Nephron progenitor cell (in vitro differentiated cells): ENCODE measurements around the gene FTSJ1.

Experiments
- DNase-seq: peaks from one replicate; pipeline ENCODE4 v3.0.0; 2021
- H3K27ac Mint-ChIP-seq: 2 replicates; pipeline ENCODE4 v1.8.0; 2021; ENCODE audit warnings: mild to moderate bottlenecking, moderate library complexity, mixed read lengths
- H3K27me3 Mint-ChIP-seq: 2 replicates; pipeline ENCODE4 v1.8.0; 2021; ENCODE audit warnings: mild to moderate bottlenecking, low read depth, mixed read lengths; ENCODE audit not compliant: poor library complexity
- H3K36me3 Mint-ChIP-seq: 2 replicates; pipeline ENCODE4 v1.8.0; 2021; ENCODE audit warnings: low read depth, mixed read lengths
- H3K4me1 Mint-ChIP-seq: 2 replicates; pipeline ENCODE4 v1.8.0; 2021; ENCODE audit warnings: mixed read lengths
- H3K4me3 Mint-ChIP-seq: 2 replicates; pipeline ENCODE4 v1.8.0; 2021; ENCODE audit warnings: mild to moderate bottlenecking, moderate library complexity, mixed read lengths
- H3K9me3 Mint-ChIP-seq: 2 replicates; pipeline ENCODE4 v1.8.0; 2021; ENCODE audit warnings: mild to moderate bottlenecking, moderate library complexity, mixed read lengths
- TF ChIP-seq, protein P1 (sequence below): fragments of 200-600 bp; sonication (generic); IDR thresholded peaks from 2 replicates; pipeline ENCODE4 v1.5.0; 2021; ENCODE audit warnings: antibody characterized with exemption

The FTSJ1 gene

DNA sequence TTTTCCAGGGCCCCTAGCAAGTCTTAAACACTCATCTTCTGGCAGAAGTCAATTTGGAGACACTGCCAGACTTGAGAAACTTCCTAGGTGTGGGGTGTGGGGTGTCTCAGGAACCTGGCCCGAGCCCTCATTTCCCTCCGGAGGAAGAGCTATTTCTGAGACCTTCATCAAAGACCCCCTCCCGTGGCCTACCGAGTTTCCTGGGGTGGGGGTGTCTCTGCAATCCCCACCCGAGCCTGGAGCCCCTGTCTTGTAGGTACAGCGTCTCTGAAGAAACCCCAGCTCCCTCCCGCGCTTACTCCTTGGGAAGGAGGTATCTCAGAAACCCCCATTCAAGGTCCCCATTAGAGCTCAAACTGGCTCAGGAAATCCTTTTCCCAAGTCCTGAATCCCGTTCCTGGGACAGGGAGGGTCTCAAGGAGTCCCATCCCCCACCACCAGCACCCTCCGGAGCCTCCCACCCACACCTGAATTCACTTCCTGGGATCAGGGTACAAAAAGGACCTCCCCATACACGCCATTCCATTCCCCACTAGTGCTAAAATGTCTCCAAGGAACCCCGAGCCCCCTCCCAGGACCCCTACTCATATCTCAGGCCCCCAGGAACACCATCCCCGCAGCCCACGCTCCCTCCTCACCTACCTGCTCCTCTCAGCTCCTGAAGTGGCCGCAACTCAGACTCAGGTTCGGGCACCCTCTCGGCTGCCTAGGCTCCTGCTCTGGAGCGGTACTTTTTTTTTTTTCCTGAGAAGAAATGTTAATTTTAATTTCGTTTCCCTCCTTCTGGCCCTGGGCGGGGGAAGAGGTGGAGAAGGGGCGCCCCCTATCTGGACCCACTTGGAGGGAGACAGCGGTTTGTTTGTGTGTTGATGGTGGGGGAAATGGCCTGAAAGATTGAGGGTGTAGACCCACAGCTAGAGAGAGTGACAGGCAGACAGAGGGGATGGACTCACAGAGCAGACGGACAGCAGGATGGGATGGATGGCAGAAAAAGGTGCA is 7.0 kb upstream of the FTSJ1 start:
- Mint-ChIP-seq H3K4me3 (peak overlapping the region; percentile 76), H3K4me1 (peaks cover 52% of the 10 kb centered on the region), H3K36me3 (no peaks in the 10 kb centered on the region), H3K27ac (peak overlapping the region; percentile 71), H3K27me3 (peaks cover 37% of the 10 kb centered on the region), H3K9me3 (peaks cover 58% of the 10 kb centered on the region)
- TF ChIP-seq, protein P1, sequence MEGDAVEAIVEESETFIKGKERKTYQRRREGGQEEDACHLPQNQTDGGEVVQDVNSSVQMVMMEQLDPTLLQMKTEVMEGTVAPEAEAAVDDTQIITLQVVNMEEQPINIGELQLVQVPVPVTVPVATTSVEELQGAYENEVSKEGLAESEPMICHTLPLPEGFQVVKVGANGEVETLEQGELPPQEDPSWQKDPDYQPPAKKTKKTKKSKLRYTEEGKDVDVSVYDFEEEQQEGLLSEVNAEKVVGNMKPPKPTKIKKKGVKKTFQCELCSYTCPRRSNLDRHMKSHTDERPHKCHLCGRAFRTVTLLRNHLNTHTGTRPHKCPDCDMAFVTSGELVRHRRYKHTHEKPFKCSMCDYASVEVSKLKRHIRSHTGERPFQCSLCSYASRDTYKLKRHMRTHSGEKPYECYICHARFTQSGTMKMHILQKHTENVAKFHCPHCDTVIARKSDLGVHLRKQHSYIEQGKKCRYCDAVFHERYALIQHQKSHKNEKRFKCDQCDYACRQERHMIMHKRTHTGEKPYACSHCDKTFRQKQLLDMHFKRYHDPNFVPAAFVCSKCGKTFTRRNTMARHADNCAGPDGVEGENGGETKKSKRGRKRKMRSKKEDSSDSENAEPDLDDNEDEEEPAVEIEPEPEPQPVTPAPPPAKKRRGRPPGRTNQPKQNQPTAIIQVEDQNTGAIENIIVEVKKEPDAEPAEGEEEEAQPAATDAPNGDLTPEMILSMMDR, result no peak
- no peak for DNase-seq

DNA sequence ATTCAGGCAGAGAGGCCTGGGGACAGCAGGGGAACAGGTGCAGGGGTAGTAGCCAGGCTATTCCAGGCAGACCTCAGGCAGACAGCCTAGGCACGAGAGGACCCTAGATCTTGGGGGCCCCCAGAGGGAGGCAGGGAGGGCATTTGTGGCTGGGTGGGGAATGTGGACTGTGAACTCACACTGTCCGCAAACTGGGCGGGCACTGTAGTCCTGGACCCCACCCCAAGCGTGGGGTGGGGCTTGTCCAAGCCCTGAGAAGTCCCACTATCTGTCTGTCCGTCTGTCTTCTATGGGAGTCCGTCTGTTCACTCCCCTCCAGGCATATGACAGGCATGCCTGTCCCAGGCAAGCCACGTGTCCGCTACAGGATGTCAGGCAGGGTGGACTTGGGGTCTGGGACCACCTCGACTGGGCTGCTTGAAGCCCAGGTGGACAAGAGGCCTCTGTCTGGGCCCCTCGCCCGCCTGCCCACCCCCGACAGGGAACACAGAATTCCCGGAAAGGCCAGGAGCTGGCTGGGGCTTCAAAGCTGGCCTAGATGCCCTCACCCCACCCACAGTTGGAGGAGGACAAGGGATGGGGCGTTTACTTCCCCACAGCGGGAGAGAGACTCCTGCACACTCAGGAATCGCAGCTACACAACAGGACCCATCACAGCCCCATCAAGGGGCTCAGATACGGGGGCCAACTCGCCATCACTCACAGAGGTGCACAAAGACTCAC is 5.7 kb upstream of the FTSJ1 start, which contains the start of gene SLC38A5:
Gene SLC38A5, minus strand, starts transcription at position 151 of the 723 bp plus-strand sequence. CDS start 2,336 bp downstream, outside the sequence.
- peaks cover 54% of the 10 kb centered on the region for H3K4me1 Mint-ChIP-seq
- no peak for DNase-seq
- H3K9me3 Mint-ChIP-seq, result peaks cover 53% of the 10 kb centered on the region
- H3K36me3 Mint-ChIP-seq, result no peaks in the 10 kb centered on the region
- peak within 1 kb of the TSS; percentile 71 for H3K27ac Mint-ChIP-seq
- TF ChIP-seq, protein P1, result no peak
- H3K27me3 Mint-ChIP-seq, result peaks cover 34% of the 10 kb centered on the region
- H3K4me3 Mint-ChIP-seq, result peak within 1 kb of the TSS; percentile 76

DNA sequence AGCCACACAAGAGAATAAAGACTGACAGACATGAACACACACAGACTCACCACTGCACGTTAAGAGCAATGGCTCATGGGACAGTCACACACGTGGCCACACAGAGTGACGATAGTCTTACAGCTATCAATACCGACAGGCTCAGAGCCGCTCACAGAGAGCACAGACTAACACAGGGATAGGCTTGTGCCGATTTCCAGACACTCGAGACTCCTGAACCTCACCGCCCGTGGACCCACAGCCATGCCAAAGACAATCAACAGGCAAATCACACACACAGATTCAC is 5.2 kb upstream of the FTSJ1 start:
- H3K4me3 Mint-ChIP-seq, result no peak overlapping the region
- TF ChIP-seq, protein P1, result no peak
- H3K27me3 Mint-ChIP-seq, result peaks cover 30% of the 10 kb centered on the region
- peaks cover 51% of the 10 kb centered on the region for H3K9me3 Mint-ChIP-seq
- no peak overlapping the region for H3K27ac Mint-ChIP-seq
- no peaks in the 10 kb centered on the region for H3K36me3 Mint-ChIP-seq
- peaks cover 55% of the 10 kb centered on the region for H3K4me1 Mint-ChIP-seq
- DNase-seq, result no peak

DNA sequence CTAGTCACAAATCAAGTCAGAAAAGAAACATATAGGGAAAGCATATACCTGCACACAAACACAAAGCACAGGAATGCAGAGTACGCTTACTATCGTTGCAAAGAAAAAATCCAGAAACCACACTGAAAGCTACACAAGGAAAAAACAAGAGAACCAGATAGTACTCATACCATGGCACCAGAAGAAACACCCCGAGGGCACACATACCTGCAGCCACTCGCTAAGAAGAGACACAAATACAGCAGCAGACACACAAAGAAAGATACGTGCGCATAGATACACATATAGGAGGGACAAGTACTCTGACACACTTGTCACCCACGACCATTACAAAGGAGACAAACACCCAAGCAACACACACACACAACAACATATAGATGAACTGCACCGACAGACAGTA is 4.5 kb upstream of the FTSJ1 start:
- Mint-ChIP-seq H3K27ac (no peak overlapping the region), H3K4me1 (peaks cover 57% of the 10 kb centered on the region), H3K4me3 (no peak overlapping the region), H3K36me3 (no peaks in the 10 kb centered on the region), H3K9me3 (peaks cover 51% of the 10 kb centered on the region), H3K27me3 (peaks cover 27% of the 10 kb centered on the region)
- TF ChIP-seq, protein P1, result no peak
- DNase-seq, result no peak

DNA sequence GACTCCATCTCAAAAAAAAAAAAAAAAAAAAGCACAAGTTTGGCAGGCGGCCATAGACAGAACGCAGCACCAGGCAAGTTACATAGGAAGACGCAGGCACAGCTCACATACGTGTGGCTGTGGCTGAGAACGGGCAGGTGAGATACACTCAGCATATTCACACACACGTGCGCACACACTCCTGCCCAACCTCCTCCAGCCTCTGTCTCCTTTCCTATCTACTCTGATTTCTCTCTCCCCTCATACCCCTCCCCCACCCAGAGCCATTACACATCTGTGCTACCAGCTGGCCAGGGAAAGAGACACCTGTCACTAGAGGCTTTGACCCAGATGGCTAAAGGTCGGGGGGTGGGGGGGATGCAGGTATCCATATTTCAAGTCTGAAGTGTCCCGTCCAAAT is 3.8 kb upstream of the FTSJ1 start:
- peaks cover 53% of the 10 kb centered on the region for H3K9me3 Mint-ChIP-seq
- peaks cover 23% of the 10 kb centered on the region for H3K27me3 Mint-ChIP-seq
- no peaks in the 10 kb centered on the region for H3K36me3 Mint-ChIP-seq
- TF ChIP-seq, protein P1, result no peak
- H3K4me1 Mint-ChIP-seq, result peaks cover 59% of the 10 kb centered on the region
- no peak overlapping the region for H3K4me3 Mint-ChIP-seq
- no peak for DNase-seq
- no peak overlapping the region for H3K27ac Mint-ChIP-seq
